Effector memory CD4-positive, alpha-beta T cell (primary cell): Measurements from ENCODE around the gene SYNC.
"Not testable (repeated sequence)": the region's sequence is repeated elsewhere in the genome, so short reads cannot be mapped to it uniquely, and the experiment has no call there.

Source experiments
- DNase-seq, 3 donors: peaks; one replicate each; pipeline ENCODE4 v3.0.0-alpha.2; 2020
- H3K27ac ChIP-seq: 2 replicates; pipeline ENCODE4 v1.7.0; 2013; ENCODE audit warnings: mild to moderate bottlenecking, low read length, moderate library complexity; ENCODE audit not compliant: insufficient read depth, poor library complexity, severe bottlenecking
- H3K27me3 ChIP-seq: replicated peaks from 2 replicates; pipeline ENCODE4 v1.7.0; 2013; ENCODE audit warnings: mild to moderate bottlenecking, low read length; ENCODE audit not compliant: insufficient read depth, control insufficient read depth, poor library complexity, severe bottlenecking
- H3K36me3 ChIP-seq: 2 replicates; pipeline ENCODE4 v1.7.0; 2013; ENCODE audit warnings: mild to moderate bottlenecking, low read length, moderate library complexity; ENCODE audit not compliant: control insufficient read depth, insufficient read depth
- H3K4me1 ChIP-seq: 2 replicates; pipeline ENCODE4 v1.7.0; 2013; ENCODE audit warnings: low read length, mild to moderate bottlenecking; ENCODE audit not compliant: control insufficient read depth, insufficient read depth, poor library complexity, severe bottlenecking
- H3K4me3 ChIP-seq: 2 replicates; pipeline ENCODE4 v1.7.0; 2013; ENCODE audit warnings: low read length, low read depth, mild to moderate bottlenecking; ENCODE audit not compliant: insufficient read depth, poor library complexity, severe bottlenecking
- H3K9me3 ChIP-seq: 2 replicates; pipeline ENCODE4 v1.7.0; 2013; ENCODE audit warnings: mild to moderate bottlenecking, low read length, moderate library complexity; ENCODE audit not compliant: control insufficient read depth

The SYNC gene

DNA sequence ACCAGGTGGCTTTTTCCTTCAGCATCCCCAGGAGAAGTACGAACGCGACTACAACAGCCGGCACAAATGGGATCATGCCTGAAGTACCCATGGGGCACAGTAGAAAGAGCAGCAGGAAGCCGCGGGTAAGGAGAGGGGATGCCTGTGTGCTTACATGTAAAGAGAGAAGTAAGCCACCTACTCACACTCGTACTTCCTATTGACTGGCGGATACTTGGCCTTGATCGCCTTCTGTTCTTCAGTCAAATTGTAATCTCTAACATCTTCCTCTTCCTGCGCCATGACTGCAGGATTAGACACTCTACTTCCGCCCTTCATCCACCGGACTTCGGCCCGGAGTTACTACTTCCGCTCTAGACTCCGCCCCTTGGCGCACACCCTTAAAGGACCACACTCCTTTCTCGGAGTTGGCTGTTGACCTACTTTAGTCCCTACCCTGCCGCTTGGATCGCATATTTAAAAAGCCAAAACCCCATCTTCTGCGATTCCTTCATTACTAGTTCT lies 52.3 kb downstream of the SYNC start, which contains the start of gene ZBTB8OS:
TSS of gene ZBTB8OS (minus strand) at position 303 of the 504 bp plus-strand sequence. CDS start at position 282, 21 bp downstream.
- peaks cover under 1% of the 10 kb centered on the region for H3K36me3 ChIP-seq
- H3K4me1 ChIP-seq: peaks cover 20% of the 10 kb centered on the region
- peak within 1 kb of the TSS; percentile 68 for H3K4me3 ChIP-seq
- H3K27me3 ChIP-seq: no peaks in the 10 kb centered on the region
- peak; percentile 83 to 87 (median 86) for DNase-seq
- no peaks in the 10 kb centered on the region for H3K9me3 ChIP-seq
- peak within 1 kb of the TSS; percentile 92 for H3K27ac ChIP-seq

DNA sequence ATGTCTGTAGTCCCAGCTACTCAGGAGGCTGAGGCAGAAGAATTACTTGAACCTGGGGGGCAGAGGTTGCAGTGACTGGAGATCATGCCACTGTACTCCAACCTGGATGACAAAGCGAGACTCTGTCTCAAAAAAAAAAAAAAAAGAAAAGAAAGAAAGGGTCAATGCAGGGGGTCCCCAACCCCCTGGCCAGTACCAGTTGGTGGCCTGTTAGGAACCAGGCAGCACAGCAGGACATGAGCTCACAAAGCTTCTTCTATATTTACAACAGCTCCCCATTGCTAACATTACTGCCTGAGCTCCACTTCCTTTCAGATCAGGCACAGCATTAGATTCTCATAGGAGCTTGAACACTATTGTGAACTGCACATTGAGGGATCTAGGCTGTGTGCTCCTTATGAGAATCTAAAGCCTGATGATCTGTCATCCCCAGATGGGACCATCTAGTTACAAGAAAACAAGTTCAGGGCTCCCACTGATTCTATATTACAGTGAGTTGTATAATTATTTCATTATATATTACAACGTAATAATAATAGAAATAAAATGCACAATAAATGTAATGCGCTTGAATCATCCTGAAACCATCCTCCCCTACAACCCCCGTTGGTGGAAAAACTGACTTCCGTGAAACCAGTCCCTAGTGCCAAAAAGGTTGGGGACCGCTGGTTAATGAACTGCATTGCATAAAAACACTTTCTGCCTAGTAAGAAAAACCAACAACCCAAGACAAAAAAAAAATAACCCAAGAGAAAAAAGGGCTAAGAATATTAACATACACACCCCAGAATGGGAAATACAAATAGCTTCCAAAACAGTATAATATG lies 55.0 kb downstream of the SYNC start:
- no peaks in the 10 kb centered on the region for H3K36me3 ChIP-seq
- H3K27me3 ChIP-seq: no peaks in the 10 kb centered on the region
- H3K27ac ChIP-seq: no peak overlapping the region
- no peak overlapping the region for H3K4me3 ChIP-seq
- no peaks in the 10 kb centered on the region for H3K9me3 ChIP-seq
- peaks cover 15% of the 10 kb centered on the region for H3K4me1 ChIP-seq
- DNase-seq: no peak

DNA sequence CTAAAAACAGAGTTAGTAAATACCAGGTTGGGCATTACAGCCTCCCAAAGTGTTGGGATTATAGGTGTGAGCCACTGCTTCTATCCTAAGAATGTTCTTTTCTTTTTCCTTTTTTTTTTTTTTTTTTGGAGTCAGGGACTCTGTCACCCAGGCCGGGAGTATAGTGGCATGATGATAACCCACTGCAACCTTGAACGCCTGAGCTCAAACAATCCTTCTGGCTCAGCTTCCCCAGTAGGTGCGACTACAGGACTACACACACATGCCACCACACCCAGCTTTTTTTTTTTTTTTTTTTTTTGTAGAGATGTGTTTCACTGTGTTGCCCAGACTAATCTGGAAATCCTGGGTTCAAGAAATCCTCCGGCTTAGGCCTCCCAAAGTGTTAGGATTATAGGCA lies 58.1 kb downstream of the SYNC start:
- Histone ChIP-seq H3K27ac (no peak overlapping the region), H3K4me1 (peaks cover 8% of the 10 kb centered on the region), H3K36me3 (no peaks in the 10 kb centered on the region)

DNA sequence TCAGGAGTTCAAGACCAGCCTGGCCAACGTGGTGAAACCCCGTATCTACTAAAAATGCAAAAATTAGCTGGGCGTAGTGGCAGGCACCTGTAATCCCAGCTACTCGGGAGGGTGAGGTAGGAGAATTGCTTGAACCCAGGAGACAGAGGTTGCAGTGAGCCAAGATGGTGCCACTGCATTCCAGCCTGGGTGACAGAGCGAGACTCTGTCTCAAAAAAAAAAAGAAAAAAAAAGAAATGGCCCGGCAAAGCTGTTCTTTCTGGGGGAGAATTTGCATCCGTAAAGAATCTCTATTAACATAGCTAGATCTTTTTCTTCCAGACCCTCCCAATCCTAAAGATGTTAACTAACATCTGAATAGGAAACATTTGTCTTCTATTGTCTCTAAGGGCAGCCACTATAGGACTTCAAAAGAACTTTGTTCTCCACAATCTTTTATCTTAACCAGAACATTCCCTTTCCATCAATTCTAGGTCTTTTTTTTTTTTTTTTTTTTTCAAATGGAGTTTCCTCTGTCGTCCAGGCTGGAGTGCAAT lies 60.2 kb downstream of the SYNC start:
- not testable (repeated sequence) for DNase-seq, H3K4me3 ChIP-seq, H3K27me3 ChIP-seq, H3K4me1 ChIP-seq, H3K27ac ChIP-seq, H3K9me3 ChIP-seq, H3K36me3 ChIP-seq

More for the DNA sequence above, 58.1 kb downstream of the SYNC start:
- no peaks in the 10 kb centered on the region for H3K27me3 ChIP-seq
- H3K9me3 ChIP-seq: no peaks in the 10 kb centered on the region
- no peak for DNase-seq
- H3K4me3 ChIP-seq: no peak overlapping the region

DNA sequence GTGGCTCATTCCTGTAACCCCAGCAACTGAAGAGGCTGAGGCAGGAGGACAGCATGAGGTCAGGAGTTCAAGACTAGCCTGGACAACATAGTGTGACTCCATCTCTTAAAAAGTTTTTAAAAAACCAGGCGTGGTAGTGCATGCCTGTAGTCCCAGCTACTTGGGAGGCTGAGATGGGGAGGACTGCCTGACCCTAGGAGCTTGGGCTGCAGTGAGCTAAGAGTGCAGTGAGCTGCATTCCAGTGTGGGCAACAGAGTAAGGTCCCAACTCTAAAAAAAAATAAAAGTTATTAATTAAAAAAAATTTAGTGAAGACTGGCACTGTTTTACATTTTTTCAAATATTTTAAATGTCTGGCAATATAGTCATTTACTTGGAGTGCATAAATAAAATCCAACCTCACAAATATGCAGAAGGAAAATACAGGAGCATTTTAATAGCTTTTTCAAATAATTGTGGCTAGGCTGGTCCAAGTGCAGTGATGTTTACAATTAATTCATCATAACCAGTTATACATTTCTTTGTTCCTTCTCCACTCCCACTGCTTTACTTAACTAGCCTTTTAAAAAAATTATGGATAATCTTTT lies 63.0 kb downstream of the SYNC start:
- H3K27ac ChIP-seq: no peak overlapping the region
- no peaks in the 10 kb centered on the region for H3K4me1 ChIP-seq
- no peak for DNase-seq

DNA sequence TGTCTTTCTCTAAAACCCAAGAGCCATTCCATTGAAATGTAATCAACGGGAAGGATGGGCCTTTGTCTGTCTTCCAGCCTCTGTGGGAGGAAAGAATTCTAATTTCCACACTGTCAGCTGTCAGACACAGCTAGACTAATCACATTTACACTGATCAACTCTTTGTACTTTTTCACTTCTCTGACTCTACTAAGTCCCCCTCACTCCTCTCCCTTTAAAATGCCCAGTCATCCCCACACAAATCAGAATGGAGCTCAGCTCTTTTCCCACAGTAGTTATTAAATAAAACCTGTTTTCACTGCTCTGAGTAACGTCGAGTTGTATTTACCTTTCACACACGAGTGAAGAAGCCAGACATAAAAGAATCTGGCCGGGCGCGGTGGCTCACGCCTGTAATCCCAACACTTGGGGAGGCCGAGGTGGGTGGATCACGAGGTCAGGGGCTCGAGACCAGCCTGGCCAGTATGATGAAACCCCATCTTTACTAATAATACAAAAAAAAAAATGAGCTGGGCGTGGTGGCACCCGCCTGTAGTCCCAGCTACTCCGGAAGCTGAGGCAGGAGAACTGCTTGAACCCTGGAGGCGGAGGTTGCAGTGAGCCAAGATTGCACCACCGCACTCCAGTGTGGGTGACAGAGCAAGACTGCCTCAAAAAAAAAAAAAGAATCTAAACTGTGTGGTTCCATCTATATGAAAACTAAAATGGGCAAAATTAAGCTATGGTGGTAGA lies 65.5 kb downstream of the SYNC start:
- DNase-seq: no peak
- Histone ChIP-seq H3K27me3 (no peaks in the 10 kb centered on the region), H3K4me3 (no peak overlapping the region), H3K4me1 (no peaks in the 10 kb centered on the region), H3K9me3 (no peaks in the 10 kb centered on the region), H3K36me3 (peaks cover 10% of the 10 kb centered on the region), H3K27ac (no peak overlapping the region)

More for the DNA sequence above, 63.0 kb downstream of the SYNC start:
- no peaks in the 10 kb centered on the region for H3K27me3 ChIP-seq
- no peak overlapping the region for H3K4me3 ChIP-seq
- H3K36me3 ChIP-seq: no peaks in the 10 kb centered on the region
- H3K9me3 ChIP-seq: no peaks in the 10 kb centered on the region

DNA sequence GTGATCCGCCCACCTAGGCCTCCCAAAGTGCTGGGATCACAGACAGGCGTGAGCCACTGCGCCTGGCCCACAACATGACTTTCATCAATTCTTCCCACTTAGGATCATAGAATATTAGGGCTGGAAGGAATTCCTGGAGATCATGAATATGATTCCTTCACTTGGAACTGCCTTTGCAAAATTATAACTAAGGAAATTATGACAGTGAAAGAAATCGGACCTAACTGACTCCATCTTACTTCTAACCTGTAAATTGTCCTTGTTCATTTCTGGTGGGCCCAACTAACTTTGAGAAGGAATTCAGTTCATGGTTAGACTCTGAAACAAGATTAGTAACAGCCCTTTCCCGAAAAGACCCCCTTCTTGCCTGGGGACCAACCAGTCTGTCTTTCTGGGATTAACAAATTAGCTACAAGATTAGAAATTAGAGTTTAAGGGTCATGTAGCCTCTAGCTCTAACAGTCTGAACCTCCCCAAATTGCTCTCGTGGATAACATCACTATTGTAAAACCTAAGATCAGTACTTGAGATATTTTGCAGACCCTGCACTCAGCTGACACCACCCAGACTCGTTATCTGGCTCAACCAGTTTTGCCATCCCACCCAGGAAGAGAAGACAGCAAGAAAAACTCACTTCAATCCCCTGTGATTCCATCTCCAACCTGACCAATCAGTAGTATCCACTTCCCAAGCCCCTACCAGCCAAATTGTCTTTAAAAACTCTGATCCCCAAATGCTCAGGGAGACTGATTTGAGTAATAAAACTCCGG lies 66.9 kb downstream of the SYNC start:
- Histone ChIP-seq H3K36me3 (peaks cover 10% of the 10 kb centered on the region), H3K27ac (no peak overlapping the region), H3K4me1 (no peaks in the 10 kb centered on the region), H3K4me3 (no peak overlapping the region), H3K9me3 (no peaks in the 10 kb centered on the region), H3K27me3 (no peaks in the 10 kb centered on the region)
- DNase-seq: no peak

DNA sequence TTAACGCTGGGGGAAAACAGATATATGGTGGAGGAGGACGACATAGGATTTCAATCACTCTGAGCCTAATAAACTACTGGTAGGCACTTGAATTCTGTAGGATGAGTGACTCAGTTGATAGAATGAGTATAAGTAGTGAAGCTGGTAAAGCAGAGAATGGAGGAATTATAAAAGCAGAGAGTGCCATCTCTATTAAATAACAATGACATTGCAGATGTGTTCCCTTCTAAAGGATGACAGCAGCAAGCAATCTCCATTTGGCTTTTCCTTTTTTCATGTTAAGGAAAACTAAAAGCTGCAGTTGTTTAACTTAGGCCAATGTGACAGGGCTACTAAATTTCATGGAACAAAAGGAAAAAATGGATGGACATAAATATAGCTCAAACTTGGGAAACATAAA lies 69.7 kb downstream of the SYNC start:
- H3K4me3 ChIP-seq: no peak overlapping the region
- DNase-seq: no peak
- H3K27me3 ChIP-seq: no peaks in the 10 kb centered on the region
- H3K4me1 ChIP-seq: no peaks in the 10 kb centered on the region
- no peaks in the 10 kb centered on the region for H3K9me3 ChIP-seq
- no peak overlapping the region for H3K27ac ChIP-seq
- H3K36me3 ChIP-seq: peaks cover 18% of the 10 kb centered on the region

DNA sequence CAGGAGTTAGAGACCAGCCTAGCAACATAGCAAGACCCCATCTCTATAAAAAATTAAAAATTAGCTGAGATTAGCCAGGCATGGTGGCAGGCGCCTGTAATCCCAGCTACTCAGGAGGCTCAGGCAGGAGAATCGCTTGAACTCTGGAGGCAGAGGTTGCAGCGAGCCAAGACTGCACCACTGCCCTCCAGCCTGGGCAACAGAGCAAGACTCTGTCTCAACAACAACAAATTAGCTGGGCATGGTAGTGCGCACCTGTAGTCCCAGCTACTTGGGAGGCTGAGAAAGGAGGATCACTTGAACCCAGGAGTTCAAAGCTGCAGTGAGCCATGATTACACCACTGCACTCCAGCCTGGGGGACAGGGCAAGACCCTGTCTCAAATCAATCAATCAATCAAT lies 72.4 kb downstream of the SYNC start:
- H3K9me3 ChIP-seq, H3K27ac ChIP-seq, DNase-seq, H3K27me3 ChIP-seq, H3K4me1 ChIP-seq, H3K4me3 ChIP-seq: not testable (repeated sequence)
- peaks cover 18% of the 10 kb centered on the region for H3K36me3 ChIP-seq
